ACHN (cell line): ENCODE results near the gene G6PC1.
"Not testable (repeated sequence)": the region's sequence is repeated elsewhere in the genome, so short reads cannot be mapped to it uniquely, and the experiment has no call there.

Experiments used
- DNase-seq: peaks from one replicate; pipeline ENCODE4 v3.0.0-alpha.2; 2015
- in situ Hi-C: cut with HindIII; loops from 2 replicates; pipeline ENCODE4 v1.10.0; 2017; ENCODE audit warnings: low sequenced_read_pairs, low pct_ligation_motif_present, low pct_unique_long_range_greater_than_20kb

The G6PC1 gene

GRCh38 chr17:42894283-42895184 lies 6.1 kb upstream of the G6PC1 start:
- DNase-seq: peak; percentile 17
- in situ Hi-C loops: no loop called here

GRCh38 chr17:42895185-42895555 lies 5.4 kb upstream of the G6PC1 start:
- in situ Hi-C loops: no loop called here
- DNase-seq: peak; percentile 76

- DNase-seq: no peak
- in situ Hi-C loops: no loop called here
Measured at GRCh38 chr17:42898147-42898811, 2.3 kb upstream of the G6PC1 start.

GRCh38 chr17:42899981-42900380 lies 618 bp upstream of the G6PC1 start:
- DNase-seq, in situ Hi-C loops: not testable (repeated sequence)

GRCh38 chr17:42901535-42902229 lies 1.1 kb downstream of the G6PC1 start:
- DNase-seq: no peak
- in situ Hi-C loops: no loop called here

- in situ Hi-C loops: no loop called here
- no peak for DNase-seq
Measured at GRCh38 chr17:42904110-42904469, 3.5 kb downstream of the G6PC1 start.

- in situ Hi-C loops: no loop called here
- DNase-seq: no peak
Measured at GRCh38 chr17:42906772-42907446, 6.3 kb downstream of the G6PC1 start.

- DNase-seq: no peak
- in situ Hi-C loops: no loop called here
Measured at GRCh38 chr17:42908872-42909700, 8.5 kb downstream of the G6PC1 start.

GRCh38 chr17:42913522-42913921 lies 12.9 kb downstream of the G6PC1 start:
- in situ Hi-C loops: no loop called here
- DNase-seq: no peak

- DNase-seq: no peak
- in situ Hi-C loops: no loop called here
Measured at GRCh38 chr17:42913981-42914617, 13.5 kb downstream of the G6PC1 start.

- DNase-seq, in situ Hi-C loops: not testable (repeated sequence)
Measured at GRCh38 chr17:42915288-42915687, 14.7 kb downstream of the G6PC1 start.

GRCh38 chr17:42916388-42917235 lies 16.0 kb downstream of the G6PC1 start:
- DNase-seq, in situ Hi-C loops: not testable (repeated sequence)

- DNase-seq: no peak
- in situ Hi-C loops: no loop called here
Measured at GRCh38 chr17:42917236-42917603, 16.6 kb downstream of the G6PC1 start.

GRCh38 chr17:42918902-42919521 lies 18.4 kb downstream of the G6PC1 start:
- DNase-seq: no peak

GRCh38 chr17:42919522-42920077 lies 19.0 kb downstream of the G6PC1 start:
- DNase-seq, in situ Hi-C loops: not testable (repeated sequence)

More at GRCh38 chr17:42918902-42919521, 18.4 kb downstream of the G6PC1 start:
- in situ Hi-C loops: no loop called here
